ENCODE measurements around the gene SHMT2. TPM values are rescaled to one million over a fixed set of nuclear protein-coding genes. Genes with fewer than 3 reads are reported as not detected.

The SHMT2 gene
- total and polyA plus RNA-seq, 9 of the 15 experiments (the other 6 are each of a cell fraction or from before 2014, with no cell fraction given), result 46.1 to 319 (median 115) TPM

DNA sequence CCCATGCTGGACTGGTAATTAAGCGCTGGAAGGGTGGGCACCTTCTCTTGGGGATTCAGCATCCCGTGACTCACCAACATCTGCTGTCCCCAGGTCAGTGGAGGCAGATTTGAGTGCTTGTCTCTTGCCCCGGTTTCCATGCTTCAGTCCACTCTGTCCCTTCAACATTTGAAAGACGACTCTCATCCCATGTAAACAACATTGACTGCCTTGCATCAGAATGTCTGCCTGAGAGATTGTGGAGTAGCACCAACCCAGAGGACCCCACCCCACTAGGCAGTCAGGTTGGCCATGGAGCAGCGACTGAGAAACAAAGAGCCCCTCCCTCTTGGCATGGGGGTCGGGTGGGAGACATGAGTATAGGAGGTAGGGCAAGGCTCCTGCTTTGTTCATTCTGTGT, 26.4 kb downstream of the SHMT2 start (continued):
- TF ChIP-seq, protein P1, sequence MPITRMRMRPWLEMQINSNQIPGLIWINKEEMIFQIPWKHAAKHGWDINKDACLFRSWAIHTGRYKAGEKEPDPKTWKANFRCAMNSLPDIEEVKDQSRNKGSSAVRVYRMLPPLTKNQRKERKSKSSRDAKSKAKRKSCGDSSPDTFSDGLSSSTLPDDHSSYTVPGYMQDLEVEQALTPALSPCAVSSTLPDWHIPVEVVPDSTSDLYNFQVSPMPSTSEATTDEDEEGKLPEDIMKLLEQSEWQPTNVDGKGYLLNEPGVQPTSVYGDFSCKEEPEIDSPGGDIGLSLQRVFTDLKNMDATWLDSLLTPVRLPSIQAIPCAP (CRISPR knock-in tag; IDR thresholded peaks at IDR 0.05; ENCODE audit: borderline replicate concordance), result no peak
- TF ChIP-seq, protein P2, sequence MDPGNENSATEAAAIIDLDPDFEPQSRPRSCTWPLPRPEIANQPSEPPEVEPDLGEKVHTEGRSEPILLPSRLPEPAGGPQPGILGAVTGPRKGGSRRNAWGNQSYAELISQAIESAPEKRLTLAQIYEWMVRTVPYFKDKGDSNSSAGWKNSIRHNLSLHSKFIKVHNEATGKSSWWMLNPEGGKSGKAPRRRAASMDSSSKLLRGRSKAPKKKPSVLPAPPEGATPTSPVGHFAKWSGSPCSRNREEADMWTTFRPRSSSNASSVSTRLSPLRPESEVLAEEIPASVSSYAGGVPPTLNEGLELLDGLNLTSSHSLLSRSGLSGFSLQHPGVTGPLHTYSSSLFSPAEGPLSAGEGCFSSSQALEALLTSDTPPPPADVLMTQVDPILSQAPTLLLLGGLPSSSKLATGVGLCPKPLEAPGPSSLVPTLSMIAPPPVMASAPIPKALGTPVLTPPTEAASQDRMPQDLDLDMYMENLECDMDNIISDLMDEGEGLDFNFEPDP (CRISPR knock-in tag; IDR thresholded peaks at IDR 0.05), result no peak
- TF ChIP-seq NFE2L1 (tag; IDR thresholded peaks at IDR 0.05; ENCODE audit: borderline replicate concordance, low read depth), result no peak
- TF ChIP-seq, protein P3, sequence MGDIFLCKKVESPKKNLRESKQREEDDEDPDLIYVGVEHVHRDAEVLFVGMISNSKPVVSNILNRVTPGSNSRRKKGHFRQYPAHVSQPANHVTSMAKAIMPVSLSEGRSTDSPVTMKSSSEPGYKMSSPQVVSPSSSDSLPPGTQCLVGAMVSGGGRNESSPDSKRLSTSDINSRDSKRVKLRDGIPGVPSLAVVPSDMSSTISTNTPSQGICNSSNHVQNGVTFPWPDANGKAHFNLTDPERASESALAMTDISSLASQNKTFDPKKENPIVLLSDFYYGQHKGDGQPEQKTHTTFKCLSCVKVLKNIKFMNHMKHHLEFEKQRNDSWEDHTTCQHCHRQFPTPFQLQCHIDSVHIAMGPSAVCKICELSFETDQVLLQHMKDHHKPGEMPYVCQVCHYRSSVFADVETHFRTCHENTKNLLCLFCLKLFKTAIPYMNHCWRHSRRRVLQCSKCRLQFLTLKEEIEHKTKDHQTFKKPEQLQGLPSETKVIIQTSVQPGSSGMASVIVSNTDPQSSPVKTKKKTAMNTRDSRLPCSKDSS (IDR thresholded peaks at IDR 0.05; ENCODE audit: low read depth, partially characterized antibody), result no peak
- TF ChIP-seq, protein P4, sequence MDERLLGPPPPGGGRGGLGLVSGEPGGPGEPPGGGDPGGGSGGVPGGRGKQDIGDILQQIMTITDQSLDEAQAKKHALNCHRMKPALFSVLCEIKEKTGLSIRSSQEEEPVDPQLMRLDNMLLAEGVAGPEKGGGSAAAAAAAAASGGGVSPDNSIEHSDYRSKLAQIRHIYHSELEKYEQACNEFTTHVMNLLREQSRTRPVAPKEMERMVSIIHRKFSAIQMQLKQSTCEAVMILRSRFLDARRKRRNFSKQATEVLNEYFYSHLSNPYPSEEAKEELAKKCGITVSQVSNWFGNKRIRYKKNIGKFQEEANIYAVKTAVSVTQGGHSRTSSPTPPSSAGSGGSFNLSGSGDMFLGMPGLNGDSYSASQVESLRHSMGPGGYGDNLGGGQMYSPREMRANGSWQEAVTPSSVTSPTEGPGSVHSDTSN (CRISPR knock-in tag; IDR thresholded peaks at IDR 0.05; ENCODE audit: low read depth), result no peak
- TF ChIP-seq, protein P4 (tag; conservative IDR thresholded peaks at IDR 0.05; ENCODE audit: low read depth), result no peak
- TF ChIP-seq, protein P5, sequence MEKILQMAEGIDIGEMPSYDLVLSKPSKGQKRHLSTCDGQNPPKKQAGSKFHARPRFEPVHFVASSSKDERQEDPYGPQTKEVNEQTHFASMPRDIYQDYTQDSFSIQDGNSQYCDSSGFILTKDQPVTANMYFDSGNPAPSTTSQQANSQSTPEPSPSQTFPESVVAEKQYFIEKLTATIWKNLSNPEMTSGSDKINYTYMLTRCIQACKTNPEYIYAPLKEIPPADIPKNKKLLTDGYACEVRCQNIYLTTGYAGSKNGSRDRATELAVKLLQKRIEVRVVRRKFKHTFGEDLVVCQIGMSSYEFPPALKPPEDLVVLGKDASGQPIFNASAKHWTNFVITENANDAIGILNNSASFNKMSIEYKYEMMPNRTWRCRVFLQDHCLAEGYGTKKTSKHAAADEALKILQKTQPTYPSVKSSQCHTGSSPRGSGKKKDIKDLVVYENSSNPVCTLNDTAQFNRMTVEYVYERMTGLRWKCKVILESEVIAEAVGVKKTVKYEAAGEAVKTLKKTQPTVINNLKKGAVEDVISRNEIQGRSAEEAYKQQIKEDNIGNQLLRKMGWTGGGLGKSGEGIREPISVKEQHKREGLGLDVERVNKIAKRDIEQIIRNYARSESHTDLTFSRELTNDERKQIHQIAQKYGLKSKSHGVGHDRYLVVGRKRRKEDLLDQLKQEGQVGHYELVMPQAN (IDR thresholded peaks at IDR 0.05; ENCODE audit: borderline replicate concordance), result no peak
- TF ChIP-seq ZSCAN32 (CRISPR knock-in tag; IDR thresholded peaks at IDR 0.05), result no peak
- no peak for TF ChIP-seq XRCC3 (IDR thresholded peaks at IDR 0.05)
- no peak for TF ChIP-seq SUPT5H (IDR thresholded peaks at IDR 0.05)

All from K562 (cell line).